Chondrocyte (in vitro differentiated cells): ENCODE results near the gene NCAPH2. TPM values are rescaled to one million over a fixed set of nuclear protein-coding genes. Genes with fewer than 3 reads are reported as not detected.

Experiments
- DNase-seq: peaks from one replicate; pipeline ENCODE4 v3.0.0; 2021; ENCODE audit warnings: mixed read lengths, low spot score
- H3K27ac Mint-ChIP-seq: one replicate; pipeline ENCODE4 v1.8.0; 2021; ENCODE audit warnings: mild to moderate bottlenecking, moderate library complexity, mixed read lengths; ENCODE audit not compliant: unreplicated experiment
- H3K27me3 Mint-ChIP-seq: 2 replicates; pipeline ENCODE4 v1.8.0; 2021; ENCODE audit warnings: low read depth, mixed read lengths
- H3K36me3 Mint-ChIP-seq: 2 replicates; pipeline ENCODE4 v1.8.0; 2021; ENCODE audit warnings: low read depth, mixed read lengths
- H3K4me1 Mint-ChIP-seq: 2 replicates; pipeline ENCODE4 v1.8.0; 2021; ENCODE audit warnings: low read depth, mild to moderate bottlenecking, mixed read lengths
- H3K4me3 Mint-ChIP-seq: one replicate; pipeline ENCODE4 v1.8.0; 2021; ENCODE audit warnings: mild to moderate bottlenecking, moderate library complexity, mixed read lengths; ENCODE audit not compliant: unreplicated experiment
- H3K9me3 Mint-ChIP-seq: 2 replicates; pipeline ENCODE4 v1.8.0; 2021; ENCODE audit warnings: low read depth, mixed read lengths
- CTCF ChIP-seq: fragments of 200-600 bp; sonication (generic); IDR thresholded peaks from 2 replicates; pipeline ENCODE4 v1.5.0; 2021; ENCODE audit warnings: antibody characterized with exemption, mild to moderate bottlenecking, moderate library complexity
- total RNA-seq: library from RNA; stranded (reverse); gene quantifications from 3 replicates; pipeline ENCODE4 v1.2.1, GENCODE V29; 2021

Gene NCAPH2
- total RNA-seq, 1 donor from 2014 or later, result 38.9 TPM

DNA sequence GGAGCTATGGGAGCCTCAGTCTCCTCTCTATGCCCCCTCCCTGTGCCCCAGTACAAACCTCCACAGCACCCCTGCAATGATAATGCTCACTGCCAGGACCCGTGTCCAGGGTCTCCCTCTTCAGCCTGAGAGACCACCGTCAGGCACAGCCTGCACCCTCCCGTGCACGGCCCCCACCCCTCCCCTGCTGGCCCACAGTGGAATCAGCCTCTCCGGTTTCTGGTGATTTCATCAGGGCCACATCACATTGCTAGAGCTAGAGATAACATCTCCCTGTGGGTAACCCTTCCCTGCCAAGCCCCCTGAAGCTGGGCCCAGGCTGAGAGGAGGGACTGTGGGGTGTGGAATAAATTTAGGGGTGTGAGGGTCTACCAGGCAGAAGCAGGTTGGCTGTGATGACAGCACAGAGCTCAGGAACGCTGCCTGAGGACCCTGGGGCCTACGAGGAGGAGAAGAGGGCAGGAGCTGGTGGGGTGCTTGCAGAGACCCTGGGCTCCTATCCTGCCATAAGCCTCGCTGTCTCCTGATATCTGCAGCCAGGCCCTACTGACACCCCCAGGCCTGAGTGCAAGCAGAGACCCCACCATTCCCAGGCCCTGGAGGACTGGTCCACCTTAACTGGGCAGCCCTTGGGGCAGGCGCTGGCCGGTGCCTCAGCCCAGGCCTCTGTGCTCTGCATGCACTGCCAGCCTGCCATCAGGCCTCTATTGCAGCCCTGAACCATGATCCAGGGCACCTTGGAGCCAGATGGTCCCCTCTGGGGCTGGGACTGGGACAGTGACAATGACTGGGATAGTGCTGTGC is 37.7 kb downstream of the NCAPH2 start, which contains the start of gene KLHDC7B:
Gene KLHDC7B (plus strand): TSS at position 378 of the 804 bp plus-strand sequence. CDS start 345 bp downstream, at position 723.
- Mint-ChIP-seq H3K36me3 (no peaks in the 10 kb centered on the region), H3K9me3 (no peaks in the 10 kb centered on the region), H3K4me3 (peak within 1 kb of the TSS; percentile 6), H3K27ac (peak within 1 kb of the TSS; percentile 91), H3K27me3 (no peaks in the 10 kb centered on the region), H3K4me1 (peaks cover 15% of the 10 kb centered on the region)
- TF ChIP-seq CTCF, result peak; percentile 37
- DNase-seq, result peak; percentile 70

DNA sequence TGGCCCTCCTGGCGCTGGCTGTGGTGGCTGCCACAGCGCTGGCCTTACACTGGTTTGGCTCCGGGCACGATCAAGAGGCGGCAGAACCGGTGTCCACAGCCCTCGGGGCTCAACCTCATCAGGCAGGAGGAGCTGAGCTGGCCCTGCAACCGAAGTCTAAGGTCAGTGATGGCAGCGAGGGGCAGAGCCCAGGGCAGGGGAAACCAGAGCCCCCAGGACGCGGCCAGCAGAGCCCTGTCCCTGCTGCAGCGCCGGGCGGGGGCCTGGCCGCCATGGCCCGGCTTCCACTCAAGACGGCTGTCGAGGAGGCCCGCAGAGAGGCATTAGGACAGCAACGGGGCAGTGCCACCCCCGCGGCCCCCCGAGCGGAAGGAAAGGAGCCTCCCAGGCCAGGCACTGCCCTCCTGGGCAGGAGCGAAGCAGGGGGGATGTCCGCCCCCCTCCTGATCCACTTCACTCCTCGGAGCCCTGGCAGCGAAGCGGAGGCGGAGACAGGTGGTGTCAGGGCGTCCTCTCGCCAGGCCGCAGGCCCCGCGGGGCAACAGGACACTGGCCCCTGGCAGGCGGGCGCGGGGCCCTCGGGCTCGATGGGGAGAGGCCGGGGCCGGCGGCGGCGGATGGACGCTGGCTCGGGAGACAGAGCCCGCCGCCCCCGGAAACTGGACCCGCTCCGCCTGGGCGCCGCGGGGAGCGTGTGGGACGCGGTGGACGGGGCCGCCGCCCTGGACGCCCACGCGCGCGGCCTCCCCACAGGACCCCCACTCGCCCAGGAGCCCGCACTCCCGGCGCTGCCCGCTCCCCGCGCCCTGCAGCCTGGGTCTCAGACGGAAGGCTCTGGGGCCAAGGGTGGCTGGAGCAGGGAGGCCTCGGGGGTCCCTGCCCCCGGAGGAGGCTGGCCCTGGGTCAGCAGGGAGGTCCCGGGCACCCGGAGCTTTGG is 38.6 kb downstream of the NCAPH2 start:
- Mint-ChIP-seq H3K36me3 (peaks cover 2% of the 10 kb centered on the region), H3K4me1 (peaks cover 15% of the 10 kb centered on the region), H3K4me3 (peak overlapping the region; percentile 6), H3K27ac (peak overlapping the region; percentile 91), H3K9me3 (no peaks in the 10 kb centered on the region), H3K27me3 (no peaks in the 10 kb centered on the region)
- no peak for TF ChIP-seq CTCF
- DNase-seq, result peak; percentile 90

- Mint-ChIP-seq H3K4me3 (no peak overlapping the region), H3K27me3 (no peaks in the 10 kb centered on the region), H3K36me3 (peaks cover 2% of the 10 kb centered on the region), H3K27ac (peak overlapping the region; percentile 66), H3K9me3 (no peaks in the 10 kb centered on the region), H3K4me1 (peaks cover 15% of the 10 kb centered on the region)
- TF ChIP-seq CTCF, result no peak
- no peak for DNase-seq
Observed at GRCh38 chr22:50547263-50547985, 39.4 kb downstream of the NCAPH2 start.

DNA sequence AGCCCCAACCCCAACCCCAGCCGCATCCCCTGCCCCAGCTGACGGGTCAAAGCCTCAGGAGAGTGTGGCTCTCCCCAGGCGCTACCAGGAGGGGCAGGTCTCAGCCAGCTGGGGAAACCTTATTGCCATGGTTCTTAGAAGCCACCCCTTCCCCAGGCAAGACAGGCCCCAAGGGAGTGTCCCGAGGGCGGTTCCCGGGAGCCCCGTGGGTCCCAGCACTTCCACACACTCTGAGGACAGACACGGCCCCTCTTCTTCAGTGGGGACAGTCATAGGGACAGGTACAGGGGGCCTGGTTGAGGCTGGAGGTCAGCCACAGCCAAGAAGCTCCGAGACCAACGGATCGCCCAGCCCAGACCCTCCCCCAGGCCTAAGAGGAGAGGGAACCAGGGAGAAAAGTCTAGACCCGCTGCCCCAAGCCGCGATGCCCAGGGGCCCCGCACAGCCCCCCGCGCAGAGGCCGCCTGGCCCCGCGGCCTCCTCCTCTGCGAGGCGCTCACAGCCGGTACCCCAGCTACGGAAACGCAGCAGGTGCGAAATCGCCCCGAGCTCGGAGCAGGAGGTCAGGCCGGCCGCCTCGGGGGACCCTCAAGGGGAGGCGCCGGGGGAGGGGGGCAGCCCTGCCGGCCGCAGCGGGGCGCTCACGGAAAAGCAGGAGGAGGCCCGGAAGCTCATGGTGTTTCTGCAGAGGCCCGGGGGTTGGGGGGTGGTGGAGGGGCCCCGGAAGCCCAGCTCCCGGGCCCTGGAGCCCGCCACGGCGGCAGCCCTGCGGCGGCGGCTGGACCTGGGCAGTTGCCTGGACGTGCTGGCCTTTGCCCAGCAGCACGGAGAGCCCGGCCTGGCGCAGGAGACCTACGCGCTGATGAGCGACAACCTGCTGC is 40.3 kb downstream of the NCAPH2 start:
- TF ChIP-seq CTCF, result no peak
- no peaks in the 10 kb centered on the region for H3K27me3 Mint-ChIP-seq
- H3K4me3 Mint-ChIP-seq, result no peak overlapping the region
- no peaks in the 10 kb centered on the region for H3K9me3 Mint-ChIP-seq
- H3K27ac Mint-ChIP-seq, result no peak overlapping the region
- peaks cover 15% of the 10 kb centered on the region for H3K4me1 Mint-ChIP-seq
- H3K36me3 Mint-ChIP-seq, result peaks cover 2% of the 10 kb centered on the region
- DNase-seq, result no peak
